ENCODE results near the gene ZNF836. TPM values are rescaled to one million over a fixed set of nuclear protein-coding genes. Genes with fewer than 3 reads are reported as not detected.
"Not testable (repeated sequence)": the region's sequence is repeated elsewhere in the genome, so short reads cannot be mapped to it uniquely, and the experiment has no call there.

The ZNF836 gene
- 10.6 TPM for total RNA-seq

DNA sequence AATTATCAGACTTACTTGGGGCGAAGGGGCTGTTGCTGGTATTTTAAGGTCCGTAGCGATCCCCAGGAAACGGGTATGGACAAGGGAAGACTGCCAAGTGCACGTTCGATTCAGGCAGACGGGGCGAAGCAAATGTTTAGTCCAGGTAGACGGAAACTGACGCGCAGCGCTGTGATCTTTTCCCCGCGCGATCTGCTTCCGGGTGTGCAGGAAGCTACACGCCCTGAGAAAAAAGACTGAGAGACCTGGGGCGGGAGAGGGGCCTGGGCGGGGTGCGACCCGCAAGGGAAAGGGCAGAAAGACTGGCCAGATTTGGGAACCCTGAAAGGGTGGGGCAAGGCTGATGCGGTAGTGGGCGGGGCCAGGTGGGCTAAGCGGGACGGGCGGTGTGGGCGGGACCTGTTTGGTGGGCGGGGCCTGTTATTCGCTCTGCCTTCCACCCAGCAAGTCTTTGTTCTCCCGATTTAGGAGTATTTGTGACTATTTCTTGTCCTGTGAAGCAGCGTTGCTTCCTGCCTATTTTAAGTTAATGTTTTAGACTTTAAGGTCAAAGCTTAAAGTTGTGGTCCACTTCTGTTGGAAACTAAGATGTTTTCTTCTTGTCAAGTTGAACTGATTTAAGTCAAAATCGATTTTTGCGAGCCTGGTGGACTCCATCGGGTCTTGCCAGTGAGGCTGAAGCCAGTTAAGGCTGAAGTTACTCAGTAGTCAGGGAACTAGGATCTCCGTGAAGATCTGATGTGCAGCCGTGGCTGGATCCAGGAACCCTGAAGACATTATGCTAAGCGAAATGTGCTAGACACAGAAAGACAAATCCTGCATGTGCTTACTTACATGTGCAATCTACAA, at the start of gene ZNF836:
TSS of gene ZNF836 (minus strand) at position 301 of the 849 bp plus-strand sequence. CDS start 3,549 bp downstream, outside the sequence.
- DNase-seq: peak; percentile 93

DNA sequence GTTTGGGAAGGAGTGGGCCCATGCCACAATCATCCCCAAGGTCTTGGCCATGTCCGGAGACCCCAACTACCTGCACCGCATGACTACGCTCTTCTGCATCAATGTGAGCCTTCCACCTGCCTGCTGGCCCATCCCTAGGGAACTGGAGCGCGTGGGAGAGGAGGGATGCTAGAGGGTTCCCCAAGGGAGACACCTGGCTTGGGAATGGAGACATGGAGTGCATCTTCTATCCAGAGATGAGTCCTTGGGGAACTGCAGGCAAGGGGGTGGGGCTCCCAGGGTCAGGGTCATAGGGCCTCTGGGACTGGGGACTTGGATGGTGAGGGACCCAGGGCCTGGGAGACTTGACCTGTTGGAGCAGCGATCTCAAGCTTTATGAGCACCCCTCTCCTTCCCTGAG, 49.6 kb upstream of the ZNF836 start:
- no peak for DNase-seq

DNA sequence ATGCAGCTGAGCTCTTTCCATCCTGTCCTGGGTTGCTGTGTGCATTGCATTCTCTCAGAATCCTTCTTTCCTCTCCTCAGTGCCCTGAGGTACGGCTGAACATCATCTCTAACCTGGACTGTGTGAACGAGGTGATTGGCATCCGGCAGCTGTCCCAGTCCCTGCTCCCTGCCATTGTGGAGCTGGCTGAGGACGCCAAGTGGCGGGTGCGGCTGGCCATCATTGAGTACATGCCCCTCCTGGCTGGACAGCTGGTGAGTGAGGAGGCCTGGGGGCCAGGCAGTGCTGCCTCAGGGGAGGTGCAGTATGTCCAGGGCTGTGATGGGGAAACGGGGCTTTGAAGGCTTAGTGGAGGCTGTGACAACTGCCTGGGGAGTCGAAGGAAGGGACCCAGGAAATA, 48.2 kb upstream of the ZNF836 start:
- peak; percentile 82 for DNase-seq

DNA sequence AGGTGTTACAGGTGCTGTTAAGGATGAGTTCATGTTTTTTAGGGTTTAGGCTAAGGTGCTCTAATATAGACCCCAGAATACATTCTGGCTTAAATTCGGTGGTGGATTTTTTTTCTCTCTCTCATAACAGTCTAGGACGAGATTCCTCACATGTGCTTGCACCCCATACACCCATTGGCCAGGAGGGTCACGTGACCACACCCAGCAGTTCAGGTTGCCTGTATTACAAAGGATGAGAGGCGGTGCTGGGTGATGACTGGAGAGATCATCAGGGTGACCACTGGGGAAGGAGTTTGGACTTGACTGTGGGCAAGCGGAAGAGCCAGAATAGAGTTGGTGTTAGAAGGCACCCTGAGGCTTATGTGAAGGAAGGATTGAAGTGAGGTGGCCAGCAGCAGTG, 46.2 kb upstream of the ZNF836 start:
- no peak for DNase-seq

DNA sequence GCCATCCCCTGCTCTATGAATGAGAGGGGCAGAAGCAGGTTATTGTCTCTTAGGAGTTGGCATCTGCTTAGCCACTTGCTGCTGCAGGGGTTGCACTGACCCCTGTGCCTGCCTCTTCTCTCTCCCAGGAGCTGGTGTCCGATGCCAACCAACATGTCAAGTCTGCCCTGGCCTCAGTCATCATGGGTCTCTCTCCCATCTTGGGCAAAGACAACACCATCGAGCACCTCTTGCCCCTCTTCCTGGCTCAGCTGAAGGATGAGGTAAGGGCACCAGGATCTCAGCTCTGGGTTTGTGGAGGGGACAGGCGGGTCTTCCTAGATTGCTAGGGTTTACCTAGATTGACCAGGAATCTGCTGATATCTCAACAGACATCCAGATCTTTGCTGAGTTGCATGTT, 45.0 kb upstream of the ZNF836 start:
- no peak for DNase-seq

DNA sequence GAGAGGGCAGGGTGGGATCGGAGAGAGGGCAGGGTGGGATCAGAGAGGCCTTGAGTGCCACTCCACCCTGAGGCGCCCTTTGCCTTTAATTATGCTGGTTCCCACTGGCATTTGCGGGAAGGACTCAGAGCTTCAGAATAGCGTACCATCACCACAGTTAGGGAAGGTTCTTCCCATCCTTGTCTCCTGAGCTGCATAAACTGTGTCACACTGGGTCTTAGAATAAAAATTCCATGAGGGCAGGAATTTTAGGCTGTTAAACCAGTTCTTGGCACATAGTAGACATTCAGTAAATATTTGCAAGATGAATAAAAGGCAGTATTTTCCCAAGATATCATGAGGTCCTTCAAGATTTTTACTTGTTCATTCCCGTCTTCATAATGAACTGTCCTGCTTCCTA, 42.8 kb upstream of the ZNF836 start:
- no peak for DNase-seq

DNA sequence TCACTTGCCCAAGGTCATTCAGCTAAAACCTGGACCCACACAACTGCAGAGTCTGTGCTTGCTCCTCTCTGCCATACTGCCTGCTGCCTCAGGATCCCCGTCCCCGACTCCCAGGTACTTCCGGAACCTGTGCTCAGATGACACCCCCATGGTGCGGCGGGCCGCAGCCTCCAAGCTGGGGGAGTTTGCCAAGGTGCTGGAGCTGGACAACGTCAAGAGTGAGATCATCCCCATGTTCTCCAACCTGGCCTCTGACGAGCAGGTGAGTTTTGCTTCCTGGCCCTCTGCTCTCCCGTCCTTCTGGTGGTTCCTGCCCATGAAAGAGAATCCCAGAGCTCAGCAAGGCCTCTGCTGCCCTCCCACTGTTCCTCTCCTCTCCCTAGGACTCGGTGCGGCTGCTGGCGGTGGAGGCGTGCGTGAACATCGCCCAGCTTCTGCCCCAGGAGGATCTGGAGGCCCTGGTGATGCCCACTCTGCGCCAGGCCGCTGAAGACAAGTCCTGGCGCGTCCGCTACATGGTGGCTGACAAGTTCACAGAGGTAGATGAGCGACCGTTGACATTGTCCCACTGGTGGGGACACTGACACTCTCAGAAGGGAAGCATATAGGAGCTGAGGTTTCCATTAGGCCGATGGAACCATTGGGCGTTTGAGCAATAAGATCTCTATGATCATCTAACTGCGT, 41.3 kb upstream of the ZNF836 start:
- DNase-seq: no peak

DNA sequence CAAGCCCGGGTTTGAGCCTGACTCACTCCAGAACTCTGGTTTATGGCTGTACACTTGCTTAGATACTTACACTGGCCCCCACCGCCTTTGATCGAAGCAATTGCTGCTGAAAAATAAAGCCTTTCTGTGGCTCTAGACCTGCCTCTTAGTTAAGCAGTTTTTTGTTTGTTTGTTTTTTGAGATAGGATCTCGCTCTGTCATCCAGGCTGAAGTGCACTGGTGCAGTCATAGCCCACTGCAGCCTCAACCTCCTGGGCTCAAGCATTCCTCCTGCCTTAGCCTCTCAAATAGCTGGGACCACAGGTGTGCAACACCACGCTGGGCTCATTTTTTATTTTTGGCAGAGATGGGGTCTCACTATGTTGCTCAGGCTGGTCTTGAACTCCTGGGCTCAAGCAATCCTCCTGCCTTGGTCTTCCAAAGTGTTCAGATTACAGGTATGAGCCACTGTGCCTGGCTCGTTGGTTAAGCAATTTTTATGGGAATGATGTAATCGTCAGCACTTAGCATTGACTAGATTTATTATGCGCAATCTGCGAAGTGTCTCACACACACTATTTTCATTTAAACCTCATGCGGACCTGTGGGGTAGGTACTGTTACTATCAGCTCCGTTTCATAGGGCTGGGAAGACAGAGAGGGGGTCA, 40.6 kb upstream of the ZNF836 start:
- no peak for DNase-seq

DNA sequence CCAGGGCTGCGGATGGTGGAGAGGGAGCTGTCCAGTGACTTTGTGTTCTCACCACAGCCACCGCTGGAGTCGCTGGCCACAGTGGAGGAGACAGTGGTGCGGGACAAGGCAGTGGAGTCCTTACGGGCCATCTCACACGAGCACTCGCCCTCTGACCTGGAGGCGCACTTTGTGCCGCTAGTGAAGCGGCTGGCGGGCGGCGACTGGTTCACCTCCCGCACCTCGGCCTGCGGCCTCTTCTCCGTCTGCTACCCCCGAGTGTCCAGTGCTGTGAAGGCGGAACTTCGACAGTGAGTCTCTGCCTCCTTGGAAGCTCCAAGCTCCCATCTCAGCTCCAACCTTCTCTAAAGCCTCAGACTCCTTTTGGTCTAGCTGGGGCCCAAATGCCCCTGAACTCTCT, 39.8 kb upstream of the ZNF836 start:
- no peak for DNase-seq

DNA sequence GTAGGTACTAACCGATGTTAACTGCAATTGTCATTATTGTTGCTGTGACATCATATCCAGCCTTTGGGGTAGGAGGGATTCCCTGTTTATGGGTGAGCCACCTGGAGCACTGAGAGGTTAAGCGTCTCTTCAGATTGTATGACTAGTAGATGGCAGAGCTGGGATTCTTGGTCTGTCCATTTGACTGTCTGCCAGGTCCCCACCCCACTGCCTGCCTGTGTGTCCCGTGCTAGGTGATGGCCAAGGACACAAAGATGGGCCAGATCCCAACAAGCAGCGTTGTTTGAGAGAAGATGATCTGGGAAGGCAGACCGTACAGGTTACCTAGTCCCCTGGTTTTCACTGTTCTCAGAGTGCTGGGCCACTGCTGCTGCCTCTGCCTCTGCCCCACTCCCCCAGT, 35.1 kb upstream of the ZNF836 start:
- DNase-seq: no peak

DNA sequence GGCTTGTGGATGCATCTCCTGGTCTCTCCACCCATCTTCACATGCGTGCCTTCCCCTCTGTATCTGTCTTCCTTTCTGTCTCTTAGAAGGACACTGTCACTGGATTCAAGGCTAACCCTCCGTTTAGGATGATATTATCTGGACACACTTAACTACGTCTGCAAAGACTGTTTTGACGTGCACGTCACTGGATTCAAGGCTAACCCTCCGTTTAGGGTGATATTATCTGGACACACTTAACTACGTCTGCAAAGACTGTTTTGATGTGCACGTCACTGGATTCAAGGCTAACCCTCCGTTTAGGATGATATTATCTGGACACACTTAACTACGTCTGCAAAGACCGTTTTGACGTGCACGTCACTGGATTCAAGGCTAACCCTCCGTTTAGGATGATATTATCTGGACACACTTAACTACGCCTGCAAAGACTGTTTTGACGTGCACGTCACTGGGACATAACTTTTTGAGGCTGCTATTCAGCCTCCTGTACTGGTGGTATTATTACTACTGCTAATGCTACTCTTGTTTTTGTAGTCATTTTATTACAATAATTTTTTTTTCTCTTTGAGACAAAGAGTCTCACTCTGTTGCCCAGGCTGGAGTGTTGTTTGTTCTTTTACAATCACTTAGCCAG, 29.5 kb upstream of the ZNF836 start:
- not testable (repeated sequence) for DNase-seq

DNA sequence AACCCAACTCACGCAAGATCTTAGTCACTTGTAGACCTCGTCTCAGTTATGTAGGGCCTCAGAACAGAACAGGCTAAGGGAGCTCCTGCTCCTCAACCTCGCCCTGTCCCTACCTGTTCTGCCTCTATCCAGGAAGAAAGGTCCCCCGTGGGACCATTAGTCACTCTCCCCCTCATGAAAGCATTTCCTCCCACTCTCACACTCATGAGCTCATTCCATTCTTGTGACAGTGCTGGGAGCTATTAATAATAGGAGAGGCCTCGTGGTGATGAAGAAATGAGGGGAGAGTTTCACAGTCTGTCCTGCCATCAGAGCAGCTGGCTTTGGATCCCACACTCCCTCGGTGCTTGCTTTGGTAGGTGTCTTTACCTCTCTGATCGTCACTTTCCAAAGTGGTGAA, 28.6 kb upstream of the ZNF836 start:
- DNase-seq: peak; percentile 17

DNA sequence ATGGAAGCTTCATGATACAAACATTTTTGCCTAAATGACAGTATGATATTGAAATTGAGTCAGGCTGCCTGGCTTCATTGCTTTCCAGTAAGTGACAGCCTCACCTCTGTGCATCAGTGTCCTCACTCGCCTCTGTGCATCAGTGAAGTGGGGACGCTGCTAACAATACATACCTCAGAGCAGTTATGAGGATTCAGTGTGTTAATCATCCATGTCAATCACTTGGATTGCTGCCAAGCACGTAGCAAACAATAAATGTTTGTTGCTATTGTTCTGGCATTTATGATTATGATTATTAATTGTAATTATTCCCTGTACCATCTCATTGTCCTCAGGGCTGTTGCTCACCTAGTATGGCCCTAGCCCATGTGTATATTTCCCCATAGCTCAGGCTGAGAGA, 27.3 kb upstream of the ZNF836 start:
- DNase-seq: no peak

DNA sequence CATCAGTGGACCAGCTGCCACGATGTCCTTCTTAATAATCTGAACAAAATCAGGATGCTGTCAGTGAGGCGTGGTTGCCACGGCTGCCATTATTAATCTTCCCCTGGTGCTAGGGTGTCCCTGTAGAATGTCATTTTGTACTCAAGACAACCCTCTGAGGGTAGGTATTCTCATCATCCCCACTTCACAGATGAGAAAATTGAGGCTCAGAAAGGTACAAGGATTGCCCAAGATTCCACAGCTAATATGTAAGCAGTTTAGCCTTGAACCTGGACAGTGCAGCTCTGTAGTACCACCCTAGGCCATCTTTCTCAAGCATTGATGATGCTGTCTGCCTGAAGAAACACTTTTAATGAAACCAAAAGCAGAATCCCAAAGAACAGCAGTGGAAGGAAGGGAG, 26.5 kb upstream of the ZNF836 start:
- DNase-seq: no peak

DNA sequence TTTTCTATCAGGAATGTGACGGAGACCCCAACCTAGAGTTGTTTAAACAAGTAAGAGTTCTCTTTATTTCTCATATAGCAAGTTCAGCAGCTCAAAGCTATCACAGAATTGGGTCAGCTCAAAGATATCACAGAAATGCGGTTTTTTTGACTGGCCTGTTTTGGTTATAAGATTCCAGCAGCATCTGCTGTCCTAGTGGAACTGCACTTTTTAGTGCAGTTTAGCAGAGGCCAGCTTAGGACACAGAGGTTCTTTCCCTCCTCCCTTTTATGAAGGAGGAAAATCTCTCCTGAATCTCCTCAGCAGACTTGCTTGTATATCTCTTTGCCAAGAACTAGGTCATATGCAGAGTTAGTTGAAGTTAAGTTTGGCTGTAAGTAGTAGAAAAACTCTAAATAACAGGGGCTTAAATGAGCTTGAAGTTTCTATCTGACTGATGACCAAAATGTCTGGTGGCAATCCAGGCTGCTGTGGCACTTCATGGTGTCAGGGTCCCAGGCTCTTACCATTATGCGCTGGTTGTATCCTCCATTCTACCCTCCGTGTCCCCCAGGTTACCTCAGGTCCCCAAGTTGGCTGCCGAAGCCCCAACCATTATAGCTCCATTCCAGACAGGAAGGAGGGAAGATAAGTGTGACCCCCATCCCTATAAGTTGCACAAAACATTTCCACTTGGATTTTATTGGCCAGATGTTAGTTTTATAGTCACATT, 25.0 kb upstream of the ZNF836 start:
- no peak for DNase-seq

DNA sequence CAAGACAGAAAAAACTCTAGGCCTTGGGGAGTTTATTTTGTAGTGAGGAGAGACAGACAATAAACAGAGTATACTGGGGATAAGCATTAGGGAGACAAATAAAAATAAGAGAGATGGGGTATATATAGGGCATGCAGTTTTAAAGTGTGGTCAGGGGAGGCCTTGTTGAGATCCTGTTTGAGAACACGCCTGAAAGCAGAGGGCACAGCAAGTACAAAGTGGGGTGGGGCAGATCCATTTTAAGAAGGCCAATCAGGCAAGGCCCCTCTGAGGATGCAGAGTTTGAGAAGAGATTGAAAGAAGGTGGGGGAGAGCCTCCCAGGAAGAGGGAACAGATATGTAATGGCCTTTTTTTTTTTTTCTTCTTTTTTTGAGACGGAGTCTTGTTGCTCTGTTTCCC, 20.5 kb upstream of the ZNF836 start:
- DNase-seq: peak; percentile 11

DNA sequence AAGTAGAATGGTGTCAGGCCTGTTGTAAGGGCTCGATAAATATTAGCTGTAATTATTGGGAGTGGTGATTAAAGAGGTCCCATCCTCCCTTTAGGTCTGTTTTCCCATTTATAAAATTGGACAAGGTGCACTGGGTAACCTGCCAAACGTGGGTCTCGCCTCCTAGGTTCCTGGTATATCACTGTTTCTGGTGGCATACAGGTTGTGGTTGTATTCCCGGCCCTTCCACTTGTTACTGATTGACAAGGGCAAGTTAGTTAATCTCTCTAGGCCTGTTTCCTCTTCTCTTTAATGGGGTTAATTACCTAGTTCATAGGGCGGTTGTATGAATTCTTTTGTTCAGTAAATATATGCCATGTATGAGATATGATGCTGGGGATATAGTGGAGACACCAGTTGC, 20.0 kb upstream of the ZNF836 start:
- no peak for DNase-seq

DNA sequence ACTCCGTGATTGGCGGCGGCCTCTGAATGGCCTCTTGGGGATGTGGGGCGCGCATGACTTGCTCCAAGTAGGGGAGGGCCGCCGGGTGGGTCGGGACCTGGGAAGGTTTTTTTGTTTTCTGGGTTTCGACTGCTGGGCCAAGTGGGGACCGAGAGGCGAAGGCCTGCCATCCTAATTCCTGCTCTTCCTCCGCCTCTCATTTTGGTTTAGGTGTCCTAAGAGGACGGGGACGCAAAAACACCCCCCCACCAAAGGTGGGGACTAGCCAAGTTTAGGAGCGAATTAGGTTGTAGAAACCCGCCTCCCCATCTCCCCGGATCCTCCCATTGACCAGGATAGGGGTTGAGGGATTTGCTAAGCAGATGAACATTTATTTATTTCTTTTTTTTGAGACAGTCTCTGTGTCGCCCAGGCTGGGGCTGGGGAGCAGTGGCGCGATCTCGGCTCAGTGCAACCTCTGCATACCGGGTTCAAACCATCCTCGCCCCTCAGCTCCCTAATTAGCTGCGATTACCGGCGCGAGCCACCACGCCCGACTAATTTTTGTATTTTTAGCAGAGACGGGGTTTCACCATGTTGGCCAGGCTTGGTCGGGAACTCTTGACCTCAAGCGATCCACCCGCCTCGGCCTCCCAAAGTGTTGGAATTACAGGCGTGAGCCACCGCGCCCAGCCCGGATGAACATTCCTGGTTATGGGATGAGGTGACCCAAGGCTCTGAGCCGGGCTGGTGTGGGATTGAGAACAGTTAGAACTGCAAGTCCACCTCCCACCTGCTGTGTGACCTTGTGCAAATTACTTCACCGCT, 19.3 kb upstream of the ZNF836 start:
- DNase-seq: peak; percentile 64

DNA sequence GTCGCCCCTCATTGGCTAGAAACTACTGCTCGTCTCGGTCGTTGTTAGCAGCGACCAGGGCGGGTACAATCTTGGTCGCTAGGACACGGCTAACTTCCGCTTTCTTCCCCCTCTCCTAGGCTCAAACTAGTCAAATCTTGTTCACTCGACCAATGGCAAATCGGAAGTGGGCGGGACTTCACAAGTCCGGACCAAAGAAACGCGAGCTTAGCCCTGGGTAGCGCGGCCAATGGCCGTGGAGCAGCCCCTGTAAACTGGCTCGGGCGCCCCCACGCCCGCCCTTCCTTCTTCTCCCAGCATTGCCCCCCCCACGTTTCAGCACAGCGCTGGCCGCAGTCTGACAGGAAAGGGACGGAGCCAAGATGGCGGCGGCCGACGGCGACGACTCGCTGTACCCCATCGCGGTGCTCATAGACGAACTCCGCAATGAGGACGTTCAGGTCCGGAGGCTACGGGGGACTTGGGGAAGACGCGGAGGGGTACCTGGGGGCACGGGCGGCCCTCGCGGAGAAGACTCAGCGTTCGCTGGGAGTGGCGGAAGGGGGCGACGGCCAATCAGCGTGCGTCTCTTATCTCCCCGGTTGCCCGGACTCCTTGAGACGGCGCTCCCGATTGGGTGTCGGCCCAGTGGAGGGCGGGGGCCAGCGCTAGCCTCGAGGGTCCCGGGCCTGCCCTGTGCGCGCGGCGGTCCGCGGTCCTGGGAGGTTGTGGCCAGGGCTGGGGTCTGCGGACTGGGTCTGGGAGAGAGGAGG, 18.5 kb upstream of the ZNF836 start, which contains the start of gene PPP2R1A:
TSS of gene PPP2R1A (plus strand) at position 318 of the 752 bp plus-strand sequence. CDS start at position 363, 45 bp downstream.
- peak; percentile 100 for DNase-seq

Data from tongue (tissue), 2 donors.